Non-pigmented ciliary epithelial cell (primary cell): ENCODE measurements around the gene FBXL22.

Experiments used
- DNase-seq: peaks from one replicate; pipeline ENCODE4 v3.0.0-alpha.2; 2010; ENCODE audit warnings: low read depth

FBXL22 gene, protein sequence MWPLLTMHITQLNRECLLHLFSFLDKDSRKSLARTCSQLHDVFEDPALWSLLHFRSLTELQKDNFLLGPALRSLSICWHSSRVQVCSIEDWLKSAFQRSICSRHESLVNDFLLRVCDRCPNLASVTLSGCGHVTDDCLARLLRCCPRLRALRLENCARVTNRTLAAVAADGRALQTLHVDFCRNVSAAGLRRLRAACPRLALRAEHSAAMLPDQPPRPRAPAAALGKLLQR

DNA sequence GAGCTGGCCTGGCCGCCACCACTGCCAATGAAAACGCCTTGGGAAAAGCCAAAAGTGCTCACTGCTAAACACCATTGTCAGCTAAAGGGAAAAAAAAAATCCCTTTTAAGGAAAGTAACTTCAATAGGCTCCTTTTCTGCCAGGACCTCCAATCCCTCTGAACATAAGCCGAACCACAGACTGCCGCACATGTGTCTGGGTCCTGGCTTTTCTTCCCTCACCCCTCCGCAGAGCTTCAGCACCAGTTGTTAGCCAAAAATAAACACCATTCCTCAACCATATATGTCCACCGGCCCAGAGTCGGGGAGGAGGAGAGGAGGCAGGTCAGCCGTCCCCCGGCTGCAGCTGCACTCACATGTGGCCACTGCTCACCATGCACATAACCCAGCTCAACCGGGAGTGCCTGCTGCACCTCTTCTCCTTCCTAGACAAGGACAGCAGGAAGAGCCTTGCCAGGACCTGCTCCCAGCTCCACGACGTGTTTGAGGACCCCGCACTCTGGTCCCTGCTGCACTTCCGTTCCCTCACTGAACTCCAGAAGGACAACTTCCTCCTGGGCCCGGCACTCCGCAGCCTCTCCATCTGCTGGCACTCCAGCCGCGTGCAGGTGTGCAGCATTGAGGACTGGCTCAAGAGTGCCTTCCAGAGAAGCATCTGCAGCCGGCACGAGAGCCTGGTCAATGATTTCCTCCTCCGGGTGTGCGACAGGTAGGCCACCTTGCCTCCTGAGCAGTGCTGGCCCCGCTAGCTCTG is at the start of gene FBXL22:
Gene FBXL22, plus strand, starts transcription at position 350 of the 753 bp plus-strand sequence. Its CDS starts 6 bp downstream, at position 356.
- no peak for DNase-seq

- peak; percentile 40 for DNase-seq
Observed at GRCh38 chr15:63551400-63551799, 45.8 kb upstream of the FBXL22 start.

DNA sequence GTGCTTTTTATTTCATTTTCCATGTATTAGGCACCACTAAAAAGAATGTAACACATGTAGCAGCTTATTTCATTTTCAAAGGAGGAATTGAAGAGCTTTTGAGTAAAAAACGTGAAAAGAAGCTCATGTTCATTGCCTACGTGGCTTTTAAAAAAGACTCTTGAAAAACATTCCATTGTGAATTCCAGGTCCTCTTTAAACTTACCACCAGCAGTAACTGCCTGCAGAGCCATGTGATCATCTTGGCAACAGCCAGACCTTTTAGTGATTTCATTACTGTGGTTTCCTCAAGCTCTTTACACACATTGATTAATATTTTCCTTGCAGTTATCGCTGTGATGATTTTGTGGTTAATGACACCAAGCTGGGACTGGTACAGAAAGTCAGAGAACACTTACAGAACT is 43.8 kb upstream of the FBXL22 start:
- peak; percentile 94 for DNase-seq

DNA sequence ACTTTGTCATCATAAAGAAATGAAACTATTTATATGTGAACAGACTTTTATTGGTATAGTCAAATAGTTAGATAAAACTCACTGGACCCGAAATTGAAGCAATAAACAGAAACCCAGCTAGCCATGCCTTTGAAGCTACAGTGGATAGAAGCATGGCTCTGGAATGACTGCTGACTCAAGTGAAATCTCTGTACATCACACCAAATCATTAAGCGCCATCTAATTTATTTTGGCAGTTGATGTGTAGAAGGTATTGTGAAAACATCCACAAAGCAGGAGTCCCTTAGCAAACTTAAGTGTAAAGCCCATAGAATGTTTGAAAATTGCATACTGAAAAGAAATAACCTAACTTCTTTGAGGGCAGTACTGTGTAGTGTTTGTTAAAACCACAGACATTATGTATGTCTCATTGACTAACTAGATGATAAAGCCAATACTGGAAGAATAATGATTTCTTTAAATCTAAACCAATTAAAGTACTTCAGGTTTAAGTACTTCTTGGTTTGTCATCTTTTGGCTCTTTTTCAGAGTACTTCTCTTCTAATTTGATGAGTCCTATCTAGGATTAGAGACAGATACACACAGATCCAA is 42.8 kb upstream of the FBXL22 start:
- no peak for DNase-seq

GRCh38 chr15:63555507-63555906 is 41.7 kb upstream of the FBXL22 start:
- DNase-seq: no peak

DNA sequence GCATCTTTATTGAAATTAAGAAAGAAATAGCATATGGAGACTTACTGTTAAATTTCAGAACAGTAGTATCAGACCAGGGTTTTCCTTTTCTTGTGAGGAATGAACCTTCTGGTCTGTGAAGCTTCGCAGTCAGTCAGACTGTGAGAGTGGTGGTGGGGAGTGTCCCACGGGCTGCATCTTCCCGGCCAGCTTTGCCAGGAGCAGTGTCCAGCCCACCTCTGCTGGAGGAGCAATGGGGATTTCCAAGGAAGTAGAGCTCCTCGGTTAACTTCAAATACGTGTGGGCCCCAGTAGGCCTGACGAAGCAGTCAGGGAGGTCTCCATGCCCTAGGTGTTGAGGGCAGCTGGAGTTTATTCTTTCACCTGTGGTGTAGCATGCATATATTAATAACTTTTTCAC is 40.9 kb upstream of the FBXL22 start:
- DNase-seq: no peak

DNA sequence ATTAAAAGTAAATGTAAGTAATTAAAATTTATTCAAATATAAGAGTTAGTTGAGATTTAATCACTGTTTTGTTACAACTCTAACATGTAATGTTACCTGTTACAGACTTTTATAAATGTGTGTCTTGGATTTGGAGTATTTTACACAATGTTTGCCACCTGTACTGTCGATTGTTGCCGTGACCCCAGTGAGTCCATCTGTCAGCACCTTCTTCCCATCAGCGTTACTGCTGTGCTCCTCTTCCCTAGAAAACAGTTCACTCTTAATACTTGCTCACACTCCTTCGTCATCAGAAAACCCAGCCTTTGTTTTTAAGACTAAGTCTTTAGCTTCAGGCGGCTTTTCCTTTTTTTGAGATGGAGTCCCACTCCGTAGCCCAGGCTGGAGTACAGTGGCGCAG is 40.5 kb upstream of the FBXL22 start:
- DNase-seq: no peak

GRCh38 chr15:63559753-63560152 is 37.4 kb upstream of the FBXL22 start:
- no peak for DNase-seq

DNA sequence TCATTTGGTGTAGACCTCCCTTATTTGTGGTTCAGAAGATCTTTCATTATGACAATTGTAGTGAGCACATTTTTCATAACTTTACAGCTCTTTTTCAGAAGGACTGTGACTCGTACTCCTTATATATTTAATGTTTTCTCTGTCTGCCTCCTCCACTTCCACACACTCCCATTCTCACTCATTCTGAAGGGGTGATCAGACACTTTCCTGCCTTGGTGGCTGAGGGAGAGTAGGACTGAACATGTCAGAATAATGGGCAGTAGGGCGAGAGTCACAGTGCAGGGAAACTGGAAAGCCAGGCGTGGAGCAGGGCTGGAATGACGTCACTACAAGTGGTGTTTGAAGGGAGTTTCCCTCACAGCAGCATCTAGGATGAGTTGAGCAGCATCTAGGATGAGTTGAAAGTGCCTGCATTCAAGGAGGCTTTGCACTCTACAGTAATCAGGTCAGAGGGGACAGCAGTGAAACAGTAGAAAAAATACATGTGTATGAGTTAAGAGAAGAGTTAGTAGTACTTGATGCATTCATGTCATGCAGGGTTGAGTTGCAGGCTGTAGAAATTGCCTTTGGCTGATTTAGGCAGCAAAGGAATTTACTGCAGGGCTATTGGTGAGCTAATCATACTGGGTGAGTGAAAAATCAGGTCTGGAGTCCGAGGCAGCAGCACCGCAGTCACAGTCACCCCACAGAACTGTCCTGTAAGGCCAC is 36.3 kb upstream of the FBXL22 start:
- DNase-seq: no peak

- no peak for DNase-seq
Observed at GRCh38 chr15:63564093-63564492, 33.1 kb upstream of the FBXL22 start.

DNA sequence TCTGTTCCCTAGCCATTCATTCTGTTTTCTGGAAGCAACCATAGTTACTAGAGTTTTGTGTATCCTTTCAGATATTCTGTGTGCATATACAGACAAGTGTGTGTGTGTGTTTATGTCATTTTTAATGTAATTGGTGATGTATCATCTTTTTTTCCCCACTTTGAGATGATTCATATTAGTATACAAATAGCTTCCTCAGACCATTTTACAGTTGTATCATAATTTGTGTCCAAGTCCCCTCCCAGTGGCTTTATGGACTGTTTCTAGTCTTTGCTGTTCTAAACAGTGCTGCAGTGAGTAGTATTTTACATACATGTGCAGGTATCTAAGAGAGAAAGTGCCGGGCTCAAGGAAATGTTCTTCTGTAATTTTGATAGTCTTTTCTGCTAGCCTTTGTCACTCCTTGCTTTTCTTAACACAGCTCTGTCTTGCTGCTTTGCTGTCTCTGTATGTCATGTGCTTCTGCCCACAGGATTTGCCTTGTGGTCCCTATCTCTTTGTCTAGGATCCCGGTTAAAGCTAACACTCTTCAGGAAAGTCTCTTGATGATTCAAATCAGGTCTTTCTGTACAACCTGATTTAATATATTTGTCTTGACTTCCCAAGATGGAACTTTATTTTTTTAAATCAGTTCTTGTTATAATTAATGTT is 31.5 kb upstream of the FBXL22 start:
- no peak for DNase-seq

DNA sequence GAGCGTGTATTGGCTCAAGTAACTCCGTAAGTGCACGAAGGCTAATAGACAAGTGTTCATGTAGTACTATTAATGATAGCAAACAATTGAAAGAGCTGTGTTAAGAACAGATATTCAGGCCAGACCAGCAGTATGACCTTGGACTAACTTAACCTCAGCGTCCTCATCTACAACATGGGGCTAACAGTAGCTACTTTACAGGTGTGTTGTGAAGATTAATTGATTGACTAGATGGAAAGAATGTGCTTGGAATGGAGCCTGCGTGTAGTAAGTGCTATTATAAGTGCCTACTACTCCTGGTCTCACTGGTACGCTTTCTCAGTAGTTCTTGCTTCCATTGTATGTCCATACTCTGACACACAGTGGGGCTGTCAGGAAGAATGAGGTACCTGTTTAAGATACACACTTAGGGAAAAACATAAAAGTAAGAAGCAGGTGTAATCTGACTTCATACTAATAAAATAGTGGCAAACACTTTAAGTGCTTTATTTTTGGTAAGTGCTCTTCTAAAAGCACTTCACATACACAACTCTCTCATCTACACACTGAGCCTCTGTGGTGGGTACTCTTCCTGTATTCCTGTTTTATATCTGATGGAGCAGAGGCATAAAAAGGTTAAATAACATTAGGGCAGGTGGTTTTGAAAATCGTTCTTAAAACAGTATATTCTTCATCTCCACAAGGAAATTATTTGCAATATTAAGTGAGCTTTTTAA is 24.3 kb upstream of the FBXL22 start:
- no peak for DNase-seq

DNA sequence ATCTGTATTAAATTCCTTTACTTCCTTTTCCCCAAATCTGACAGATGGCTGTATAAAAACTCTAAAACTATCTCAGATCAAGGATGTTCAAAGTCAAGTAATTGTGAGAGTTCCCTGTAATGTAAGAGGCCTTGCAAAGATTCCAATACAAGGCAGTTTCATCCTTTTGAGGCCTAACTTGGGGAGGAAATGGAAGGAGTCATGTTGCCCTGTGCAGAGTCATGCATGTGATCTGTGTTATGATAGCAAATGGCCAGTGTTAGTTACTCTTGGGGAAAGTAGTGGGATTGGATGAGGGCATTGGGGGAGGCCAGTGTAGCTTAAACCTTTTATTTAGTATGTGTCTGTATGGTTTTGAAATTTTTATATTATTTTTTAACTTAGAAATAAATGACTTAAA is 23.7 kb upstream of the FBXL22 start:
- DNase-seq: no peak

GRCh38 chr15:63575312-63575711 is 21.9 kb upstream of the FBXL22 start:
- DNase-seq: no peak

- DNase-seq: no peak
Observed at GRCh38 chr15:63576441-63576840, 20.7 kb upstream of the FBXL22 start.

GRCh38 chr15:63582179-63582578 is 15.0 kb upstream of the FBXL22 start:
- no peak for DNase-seq

- peak; percentile 67 for DNase-seq
Observed at GRCh38 chr15:63582718-63583426, 14.3 kb upstream of the FBXL22 start.

DNA sequence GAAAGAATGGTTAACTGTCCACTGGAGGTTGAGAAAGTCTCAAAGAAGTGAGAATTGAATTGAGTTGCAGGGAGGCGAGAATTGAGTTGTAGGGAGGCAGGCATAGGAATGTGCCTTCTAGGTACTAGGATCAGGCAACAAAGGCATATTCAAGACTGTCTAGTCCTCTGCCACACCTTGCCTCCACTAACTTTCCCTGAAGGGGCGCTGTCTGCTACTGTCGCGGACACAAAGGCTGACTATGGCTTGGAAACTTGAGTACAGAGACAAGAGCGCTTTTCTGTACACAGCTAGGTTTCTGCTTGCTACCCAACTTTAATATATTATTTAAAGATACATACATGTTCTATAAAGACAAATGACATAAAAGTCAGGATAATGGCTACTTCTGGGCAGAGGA is 10.4 kb upstream of the FBXL22 start:
- no peak for DNase-seq

DNA sequence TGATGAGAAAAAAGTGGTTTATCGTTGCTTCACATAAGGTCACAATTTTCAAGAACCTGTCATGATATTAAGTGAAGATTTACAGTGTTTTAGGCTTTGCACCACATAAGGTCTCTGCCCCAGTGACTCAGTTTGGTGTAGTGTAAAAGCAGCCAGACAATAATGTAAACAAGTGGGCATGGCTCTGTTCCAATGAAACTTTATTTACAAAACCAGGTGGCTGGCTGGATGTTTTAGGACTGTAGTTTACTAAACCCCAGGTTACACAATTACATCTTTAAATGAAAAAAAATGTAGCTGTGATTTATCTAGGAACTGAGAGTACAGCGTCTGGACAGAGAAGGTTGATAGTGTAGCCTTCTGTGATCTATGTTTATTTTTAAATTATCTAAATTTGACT is 9.7 kb upstream of the FBXL22 start:
- no peak for DNase-seq

DNA sequence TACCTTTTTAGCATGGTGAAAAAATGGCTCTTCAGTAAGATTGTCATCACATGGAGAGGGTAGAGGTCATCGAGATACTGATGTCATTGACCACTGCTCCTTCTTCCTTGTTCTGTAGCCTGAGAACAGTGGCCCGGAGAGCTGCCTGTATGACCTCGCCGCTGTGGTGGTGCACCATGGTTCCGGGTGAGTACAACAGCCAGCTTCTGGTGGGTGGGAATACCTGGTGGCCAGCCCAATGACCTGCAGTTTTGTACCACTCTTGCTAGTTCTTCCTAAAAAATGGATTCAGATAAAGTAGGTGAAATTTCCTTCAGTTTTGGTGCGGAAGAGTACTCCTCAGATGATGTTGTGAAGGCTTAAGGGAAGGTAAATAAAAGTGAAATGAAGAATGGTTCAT is 8.4 kb upstream of the FBXL22 start:
- no peak for DNase-seq
